Activated T-cell treated with anti-CD3 and anti-CD28 coated beads, Interleukin-2, amount 50 U/mL, for 1 hour (primary cell): ENCODE results near the gene GNA14.
"Not testable (repeated sequence)": the region's sequence is repeated elsewhere in the genome, so short reads cannot be mapped to it uniquely, and the experiment has no call there.

ENCODE experiments used
- DNase-seq: peaks from one replicate; pipeline ENCODE4 v3.0.0-alpha.2; 2020

The GNA14 gene

GRCh38 chr9:77587042-77587441 lies 61.1 kb downstream of the GNA14 start:
- DNase-seq, result no peak

- no peak for DNase-seq
Measured at GRCh38 chr9:77586591-77586990, 61.5 kb downstream of the GNA14 start.

GRCh38 chr9:77585335-77585786 lies 62.8 kb downstream of the GNA14 start:
- DNase-seq, result no peak

GRCh38 chr9:77584927-77585326 lies 63.2 kb downstream of the GNA14 start:
- not testable (repeated sequence) for DNase-seq

GRCh38 chr9:77582961-77583576 lies 65.1 kb downstream of the GNA14 start:
- no peak for DNase-seq

GRCh38 chr9:77582525-77582924 lies 65.6 kb downstream of the GNA14 start:
- DNase-seq, result no peak

- DNase-seq, result no peak
Measured at GRCh38 chr9:77575785-77576184, 72.3 kb downstream of the GNA14 start.

GRCh38 chr9:77569335-77569734 lies 78.8 kb downstream of the GNA14 start:
- DNase-seq, result no peak

GRCh38 chr9:77563174-77563573 lies 84.9 kb downstream of the GNA14 start:
- no peak for DNase-seq

- DNase-seq, result no peak
Measured at GRCh38 chr9:77562019-77562748, 85.9 kb downstream of the GNA14 start.

GRCh38 chr9:77561331-77562018 lies 86.6 kb downstream of the GNA14 start:
- no peak for DNase-seq

GRCh38 chr9:77556396-77556795 lies 91.7 kb downstream of the GNA14 start:
- DNase-seq, result no peak

- DNase-seq, result no peak
Measured at GRCh38 chr9:77554586-77555105, 93.5 kb downstream of the GNA14 start.

GRCh38 chr9:77547106-77547730 lies 100.9 kb downstream of the GNA14 start:
- no peak for DNase-seq

GRCh38 chr9:77546376-77546950 lies 101.7 kb downstream of the GNA14 start:
- no peak for DNase-seq

- DNase-seq, result no peak
Measured at GRCh38 chr9:77544546-77544945, 103.6 kb downstream of the GNA14 start.

- no peak for DNase-seq
Measured at GRCh38 chr9:77543131-77543822, 104.8 kb downstream of the GNA14 start.

- DNase-seq, result no peak
Measured at GRCh38 chr9:77541600-77541999, 106.5 kb downstream of the GNA14 start.

GRCh38 chr9:77541055-77541454 lies 107.1 kb downstream of the GNA14 start:
- DNase-seq, result no peak

GRCh38 chr9:77534376-77535057 lies 113.6 kb downstream of the GNA14 start:
- DNase-seq, result no peak

GRCh38 chr9:77533671-77534070 lies 114.5 kb downstream of the GNA14 start:
- DNase-seq, result no peak

- DNase-seq, result no peak
Measured at GRCh38 chr9:77532607-77533006, 115.5 kb downstream of the GNA14 start.
